ENCODE measurements around the gene CDCP1.

The CDCP1 gene

DNA sequence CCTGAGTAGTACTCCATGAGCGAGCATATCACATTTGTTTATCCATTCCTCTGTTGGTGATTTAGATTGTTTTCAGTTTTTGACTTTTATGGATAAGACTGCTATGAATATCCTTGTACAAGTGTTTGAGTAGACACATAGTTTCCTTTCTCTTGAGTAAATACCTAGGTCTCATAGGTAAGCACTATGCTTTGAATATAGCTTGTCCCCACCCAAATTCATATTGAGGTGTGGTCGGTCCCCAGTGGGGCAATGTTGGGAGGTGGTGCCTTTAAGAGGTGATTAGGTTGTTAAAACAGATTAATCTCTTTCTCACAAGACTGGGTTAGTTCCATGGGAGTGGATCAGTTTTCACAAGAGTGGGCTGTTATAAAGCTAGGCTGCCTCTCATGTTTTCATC lies 42.8 kb downstream of the CDCP1 start:
- peaks cover 8% of the 10 kb centered on the region for H3K4me1 ChIP-seq (ENCODE audit: insufficient read depth, poor library complexity, severe bottlenecking)
- ATAC-seq (ENCODE audit: low read depth) (no peak), DNase-seq (ENCODE audit: low spot score) (no peak)
- H3K9me3 ChIP-seq (ENCODE audit: severe bottlenecking): no peaks in the 10 kb centered on the region
- peaks cover 96% of the 10 kb centered on the region for H3K36me3 ChIP-seq (ENCODE audit: low read depth)
- TF ChIP-seq, protein P1, sequence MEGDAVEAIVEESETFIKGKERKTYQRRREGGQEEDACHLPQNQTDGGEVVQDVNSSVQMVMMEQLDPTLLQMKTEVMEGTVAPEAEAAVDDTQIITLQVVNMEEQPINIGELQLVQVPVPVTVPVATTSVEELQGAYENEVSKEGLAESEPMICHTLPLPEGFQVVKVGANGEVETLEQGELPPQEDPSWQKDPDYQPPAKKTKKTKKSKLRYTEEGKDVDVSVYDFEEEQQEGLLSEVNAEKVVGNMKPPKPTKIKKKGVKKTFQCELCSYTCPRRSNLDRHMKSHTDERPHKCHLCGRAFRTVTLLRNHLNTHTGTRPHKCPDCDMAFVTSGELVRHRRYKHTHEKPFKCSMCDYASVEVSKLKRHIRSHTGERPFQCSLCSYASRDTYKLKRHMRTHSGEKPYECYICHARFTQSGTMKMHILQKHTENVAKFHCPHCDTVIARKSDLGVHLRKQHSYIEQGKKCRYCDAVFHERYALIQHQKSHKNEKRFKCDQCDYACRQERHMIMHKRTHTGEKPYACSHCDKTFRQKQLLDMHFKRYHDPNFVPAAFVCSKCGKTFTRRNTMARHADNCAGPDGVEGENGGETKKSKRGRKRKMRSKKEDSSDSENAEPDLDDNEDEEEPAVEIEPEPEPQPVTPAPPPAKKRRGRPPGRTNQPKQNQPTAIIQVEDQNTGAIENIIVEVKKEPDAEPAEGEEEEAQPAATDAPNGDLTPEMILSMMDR (IDR thresholded peaks at IDR 0.05; ENCODE audit: poor library complexity, severe bottlenecking): no peak
- no peaks in the 10 kb centered on the region for H3K27me3 ChIP-seq (ENCODE audit: insufficient read depth, poor library complexity, severe bottlenecking)
- H3K4me3 ChIP-seq (ENCODE audit: severe bottlenecking): no peak overlapping the region
- H3K27ac ChIP-seq (ENCODE audit: poor library complexity, severe bottlenecking): no peak overlapping the region

DNA sequence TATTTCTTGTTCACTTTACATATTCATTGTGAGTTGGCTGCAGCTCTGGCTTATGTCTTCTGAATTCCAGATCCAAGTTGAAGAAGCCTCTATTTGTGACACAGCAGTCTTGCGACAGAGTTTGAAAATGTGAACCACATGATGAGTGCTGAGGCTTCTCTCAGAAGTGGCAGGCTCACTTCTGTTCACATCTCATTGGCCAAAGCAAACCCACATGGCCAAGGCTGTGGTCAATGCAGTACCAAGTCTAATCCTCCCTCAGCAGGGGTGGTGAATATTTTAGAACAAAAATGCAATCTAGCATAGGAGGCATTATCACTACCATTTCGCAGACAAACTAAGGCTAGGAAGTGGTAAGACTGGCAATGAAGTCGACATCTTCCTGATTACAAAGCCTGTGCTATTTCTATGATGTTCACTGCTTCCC lies 45.2 kb downstream of the CDCP1 start:
- Histone ChIP-seq H3K9me3 (ENCODE audit: severe bottlenecking) (no peaks in the 10 kb centered on the region), H3K4me1 (ENCODE audit: insufficient read depth, poor library complexity, severe bottlenecking) (peaks cover under 1% of the 10 kb centered on the region), H3K27ac (ENCODE audit: poor library complexity, severe bottlenecking) (peak overlapping the region; percentile 6), H3K27me3 (ENCODE audit: insufficient read depth, poor library complexity, severe bottlenecking) (no peaks in the 10 kb centered on the region), H3K4me3 (ENCODE audit: severe bottlenecking) (no peak overlapping the region), H3K36me3 (ENCODE audit: low read depth) (peaks cover 92% of the 10 kb centered on the region)
- ATAC-seq (ENCODE audit: low read depth) (peak; percentile 38), DNase-seq (ENCODE audit: low spot score) (no peak)
- TF ChIP-seq, protein P1 (IDR thresholded peaks at IDR 0.05; ENCODE audit: poor library complexity, severe bottlenecking): no peak

DNA sequence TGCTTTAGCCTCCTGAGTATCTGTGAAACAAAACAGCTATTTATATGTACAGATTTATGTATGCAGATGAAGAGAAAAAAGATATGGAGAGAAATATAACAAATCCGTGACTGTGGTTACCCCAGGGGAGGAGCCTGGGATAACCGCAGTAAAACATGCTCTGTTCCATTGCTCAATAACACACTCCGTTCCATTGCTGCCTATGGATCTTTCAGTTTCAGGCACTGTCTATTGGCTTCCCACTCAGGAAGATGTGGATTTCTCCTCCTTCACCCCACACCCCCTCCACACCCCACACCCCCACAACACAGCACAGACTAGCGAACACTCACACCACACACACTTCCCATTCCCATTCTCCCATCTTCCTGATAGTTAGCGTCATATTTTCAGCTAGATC lies 47.9 kb downstream of the CDCP1 start:
- Histone ChIP-seq H3K4me1 (ENCODE audit: insufficient read depth, poor library complexity, severe bottlenecking) (peaks cover 11% of the 10 kb centered on the region), H3K27me3 (ENCODE audit: insufficient read depth, poor library complexity, severe bottlenecking) (no peaks in the 10 kb centered on the region), H3K36me3 (ENCODE audit: low read depth) (peaks cover 89% of the 10 kb centered on the region), H3K27ac (ENCODE audit: poor library complexity, severe bottlenecking) (peak overlapping the region; percentile 17), H3K4me3 (ENCODE audit: severe bottlenecking) (no peak overlapping the region), H3K9me3 (ENCODE audit: severe bottlenecking) (no peaks in the 10 kb centered on the region)
- TF ChIP-seq, protein P1 (IDR thresholded peaks at IDR 0.05; ENCODE audit: poor library complexity, severe bottlenecking): no peak
- no peak for ATAC-seq (ENCODE audit: low read depth)
- no peak for DNase-seq (ENCODE audit: low spot score)

DNA sequence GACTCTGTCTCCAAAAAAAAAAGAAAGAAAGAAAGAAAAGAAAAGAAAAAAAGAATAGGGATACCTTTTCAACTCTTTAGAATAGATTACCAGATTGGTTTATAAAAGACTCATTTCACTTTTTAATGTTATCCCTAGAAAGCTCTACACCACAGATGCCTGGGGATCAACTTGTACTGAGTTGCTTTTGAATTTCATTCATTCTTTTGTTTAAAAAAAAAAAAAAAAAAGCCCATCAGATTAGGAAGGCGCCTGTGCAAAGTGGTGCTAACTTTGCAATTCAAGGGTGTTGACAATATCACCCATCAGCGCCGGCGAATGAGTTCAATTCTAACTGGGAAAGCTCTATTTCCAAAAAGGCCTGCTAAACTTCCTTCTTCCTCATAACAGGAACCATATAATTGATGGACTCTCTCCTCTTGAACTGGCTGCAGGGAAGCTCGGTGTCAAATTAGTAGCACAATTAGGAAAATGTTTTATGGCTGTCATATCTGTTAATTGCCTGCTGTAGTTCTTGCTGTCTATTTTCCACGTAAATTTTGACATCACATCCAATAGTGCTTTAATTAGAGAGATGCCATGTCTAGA lies 48.8 kb downstream of the CDCP1 start:
- Histone ChIP-seq H3K36me3 (ENCODE audit: low read depth) (peaks cover 90% of the 10 kb centered on the region), H3K27me3 (ENCODE audit: insufficient read depth, poor library complexity, severe bottlenecking) (no peaks in the 10 kb centered on the region), H3K4me3 (ENCODE audit: severe bottlenecking) (no peak overlapping the region), H3K4me1 (ENCODE audit: insufficient read depth, poor library complexity, severe bottlenecking) (peaks cover 19% of the 10 kb centered on the region), H3K27ac (ENCODE audit: poor library complexity, severe bottlenecking) (no peak overlapping the region), H3K9me3 (ENCODE audit: severe bottlenecking) (no peaks in the 10 kb centered on the region)
- DNase-seq (ENCODE audit: low spot score) (no peak), ATAC-seq (ENCODE audit: low read depth) (no peak)
- TF ChIP-seq, protein P1 (IDR thresholded peaks at IDR 0.05; ENCODE audit: poor library complexity, severe bottlenecking): no peak

DNA sequence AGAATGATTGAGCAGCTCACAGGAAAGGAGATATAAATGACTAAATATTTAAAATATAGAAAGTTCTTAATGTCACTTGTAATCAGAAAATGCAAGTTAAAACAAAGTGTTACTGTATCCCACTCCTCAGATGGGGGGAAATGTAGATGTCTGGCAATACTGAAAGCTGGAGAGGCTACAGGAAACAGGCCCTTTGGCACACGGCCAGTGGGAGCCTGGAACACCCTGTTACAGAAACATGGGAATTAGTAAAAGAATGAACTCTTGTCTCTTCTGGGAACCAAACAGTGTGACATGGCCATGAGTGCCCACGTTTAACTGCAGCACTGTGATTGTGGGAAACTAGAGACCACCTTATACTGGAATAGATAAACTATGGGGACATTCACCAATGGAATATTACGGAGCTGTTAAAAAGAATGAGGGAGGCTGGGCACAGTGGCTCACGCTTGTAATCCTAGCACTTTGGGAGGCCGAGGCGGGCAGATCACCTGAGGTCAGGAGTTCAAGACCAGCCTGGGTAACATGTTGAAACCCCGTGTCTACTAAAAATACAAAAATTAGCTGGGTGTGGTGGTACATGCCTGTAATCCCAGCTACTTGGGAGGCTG lies 50.2 kb downstream of the CDCP1 start:
- peaks cover 87% of the 10 kb centered on the region for H3K36me3 ChIP-seq (ENCODE audit: low read depth)
- TF ChIP-seq, protein P1 (IDR thresholded peaks at IDR 0.05; ENCODE audit: poor library complexity, severe bottlenecking): no peak

More for the DNA sequence above, 50.2 kb downstream of the CDCP1 start:
- no peak for ATAC-seq (ENCODE audit: low read depth)
- H3K4me1 ChIP-seq (ENCODE audit: insufficient read depth, poor library complexity, severe bottlenecking): peaks cover 26% of the 10 kb centered on the region
- H3K27ac ChIP-seq (ENCODE audit: poor library complexity, severe bottlenecking): peak overlapping the region; percentile 91
- no peaks in the 10 kb centered on the region for H3K27me3 ChIP-seq (ENCODE audit: insufficient read depth, poor library complexity, severe bottlenecking)
- no peak for DNase-seq (ENCODE audit: low spot score)
- no peak overlapping the region for H3K4me3 ChIP-seq (ENCODE audit: severe bottlenecking)
- H3K9me3 ChIP-seq (ENCODE audit: severe bottlenecking): no peaks in the 10 kb centered on the region

Data from RWPE2 (cell line).